HepG2 (cell line): ENCODE data around the gene JMJD8. TPM values are rescaled to one million over a fixed set of nuclear protein-coding genes. Genes with fewer than 3 reads are reported as not detected.

Source experiments
- KLF12 ChIP-seq: sonication (generic); formaldehyde crosslinking; IDR thresholded peaks from 2 replicates; pipeline ENCODE4 v1.4.0; 2020; ENCODE audit warnings: missing genetic modification reagents, borderline replicate concordance
- PATZ1 ChIP-seq: sonication (generic); formaldehyde crosslinking; IDR thresholded peaks from 2 replicates; pipeline ENCODE4 v1.4.0; 2020; ENCODE audit warnings: missing genetic modification reagents
- RARA ChIP-seq: IDR thresholded peaks from 2 replicates; pipeline ENCODE4 v1.6.1; 2016; ENCODE audit warnings: missing genetic modification reagents, missing compliant biosample characterization
- SALL1 ChIP-seq: sonication (generic); formaldehyde crosslinking; IDR thresholded peaks from 2 replicates; pipeline ENCODE4 v1.8.0; 2022; ENCODE audit warnings: mild to moderate bottlenecking, missing genetic modification reagents
- SOX6 ChIP-seq, 2 experiments: fragments of 450-650 bp in 1 of 2; sonication (generic) in 1 of 2; formaldehyde crosslinking in 1 of 2; IDR thresholded peaks; 2 replicates each; pipeline versions ENCODE4 v1.4.0 to v1.6.1; 2017 to 2020; ENCODE audit warnings: antibody characterized with exemption in 1 of 2, mild to moderate bottlenecking in 1 of 2, missing genetic modification reagents in 1 of 2
- SRF ChIP-seq: IDR thresholded peaks from 2 replicates; pipeline ENCODE4 v1.6.1; 2011; ENCODE audit warnings: mild to moderate bottlenecking, low read depth, low read length, moderate library complexity
- TBX3 ChIP-seq: fragments of 450-650 bp; IDR thresholded peaks from 2 replicates; pipeline ENCODE4 v1.6.1; 2017; ENCODE audit warnings: antibody characterized with exemption, mild to moderate bottlenecking, inconsistent platforms, borderline replicate concordance
- ZFP36 ChIP-seq: fragments of 150-350 bp; IDR thresholded peaks from 2 replicates; pipeline ENCODE4 v1.6.1; 2018; ENCODE audit warnings: borderline replicate concordance, low read length, low read depth; ENCODE audit not compliant: partially characterized antibody
- ZIK1 ChIP-seq: sonication (generic); formaldehyde crosslinking; IDR thresholded peaks from 2 replicates; pipeline ENCODE4 v1.5.0; 2020; ENCODE audit warnings: mild to moderate bottlenecking, low read depth, missing genetic modification reagents, borderline replicate concordance
- ZNF225 ChIP-seq: sonication (generic); formaldehyde crosslinking; IDR thresholded peaks from 2 replicates; pipeline ENCODE4 v1.4.0; 2020; ENCODE audit warnings: mild to moderate bottlenecking, missing genetic modification reagents
- ZNF317 ChIP-seq: sonication (generic); formaldehyde crosslinking; IDR thresholded peaks from 2 replicates; pipeline ENCODE4 v1.5.0; 2020; ENCODE audit warnings: mild to moderate bottlenecking, missing genetic modification reagents
- ZNF326 ChIP-seq: sonication (generic); formaldehyde crosslinking; IDR thresholded peaks from 2 replicates; pipeline ENCODE4 v1.4.0; 2020; ENCODE audit warnings: missing genetic modification reagents, borderline replicate concordance
- ZNF432 ChIP-seq: sonication (generic); formaldehyde crosslinking; IDR thresholded peaks from 2 replicates; pipeline ENCODE4 v1.5.0; 2020; ENCODE audit warnings: missing genetic modification reagents, mild to moderate bottlenecking, borderline replicate concordance
- ZNF468 ChIP-seq: sonication (generic); formaldehyde crosslinking; IDR thresholded peaks from 2 replicates; pipeline ENCODE4 v1.8.0; 2022; ENCODE audit warnings: mild to moderate bottlenecking, moderate library complexity, missing genetic modification reagents
- ZNF510 ChIP-seq: sonication (generic); formaldehyde crosslinking; IDR thresholded peaks from 2 replicates; pipeline ENCODE4 v1.4.0; 2020; ENCODE audit warnings: low read depth, mild to moderate bottlenecking, missing genetic modification reagents
- ZNF557 ChIP-seq: sonication (generic); formaldehyde crosslinking; IDR thresholded peaks from 2 replicates; pipeline ENCODE4 v1.4.0; 2020; ENCODE audit warnings: missing genetic modification reagents
- ZNF563 ChIP-seq: sonication (generic); formaldehyde crosslinking; IDR thresholded peaks from 2 replicates; pipeline ENCODE4 v1.8.0; 2022; ENCODE audit warnings: mild to moderate bottlenecking, moderate library complexity, missing genetic modification reagents
- ZNF570 ChIP-seq: sonication (generic); formaldehyde crosslinking; IDR thresholded peaks from 2 replicates; pipeline ENCODE4 v1.4.0; 2020; ENCODE audit warnings: mild to moderate bottlenecking, missing genetic modification reagents, borderline replicate concordance
- ZNF598 ChIP-seq: sonication (generic); formaldehyde crosslinking; IDR thresholded peaks from 2 replicates; pipeline ENCODE4 v1.5.1; 2020; ENCODE audit warnings: mild to moderate bottlenecking, missing genetic modification reagents, borderline replicate concordance
- ZNF792 ChIP-seq: IDR thresholded peaks from 2 replicates; pipeline ENCODE4 v1.6.1; 2016
- ZSCAN29 ChIP-seq: sonication (generic); formaldehyde crosslinking; conservative IDR thresholded peaks from 2 replicates; pipeline ENCODE4 v1.4.0; 2020; ENCODE audit warnings: mild to moderate bottlenecking, missing genetic modification reagents
- ZSCAN9 ChIP-seq: IDR thresholded peaks from 2 replicates; pipeline ENCODE4 v1.6.1; 2016; ENCODE audit warnings: borderline replicate concordance
- polyA plus RNA-seq, 8 experiments: library from polyadenylated mRNA; depleted of rRNA in 3 of 8; stranded (reverse) in 7 of 8; unstranded in 1 of 8; fragments of >200 nt; fragmentation: Illumina TruSeq in 4 of 8; extraction: Trizol in 4 of 8; gene quantifications; 2 replicates each; pipeline versions ENCODE4 v1.2.1 to v1.2.3, GENCODE V29; 2011 to 2016; ENCODE audit warnings: low read depth in 4 of 8, missing spikeins in 1 of 8, mixed read lengths in 1 of 8; ENCODE audit not compliant: insufficient read depth in 1 of 8
- total RNA-seq, 5 experiments: library from RNA; depleted of rRNA; stranded (reverse); fragments of >200 nt; fragmentation: Illumina TruSeq; extraction: Trizol; gene quantifications; 2 replicates each; pipeline ENCODE4 v1.2.3, GENCODE V29; 2016; ENCODE audit warnings: low read depth in 1 of 5
- TF ChIP-seq, protein P1 (sequence below): IDR thresholded peaks from 2 replicates; pipeline ENCODE4 v1.6.1; 2012; ENCODE audit warnings: low read depth, low read length, improper control_type of control experiment
- TF ChIP-seq, protein P2 (sequence below): sonication (generic); formaldehyde crosslinking; IDR thresholded peaks from 2 replicates; pipeline ENCODE4 v1.9.0; 2021; ENCODE audit warnings: missing genetic modification reagents, mild to moderate bottlenecking, borderline replicate concordance
- TF ChIP-seq, protein P3 (sequence below): IDR thresholded peaks from 2 replicates; pipeline ENCODE4 v1.6.1; 2012; ENCODE audit warnings: inconsistent platforms

JMJD8 gene
- total and polyA plus RNA-seq, 2 of the 13 experiments (the other 11 are each of a cell fraction or from before 2014, with no cell fraction given) = 2.6 to 11.8 TPM

GRCh38 chr16:636206-637080 lies 47.7 kb downstream of the JMJD8 start, which contains the start of gene METTL26 (continued):
- TF ChIP-seq, protein P1, sequence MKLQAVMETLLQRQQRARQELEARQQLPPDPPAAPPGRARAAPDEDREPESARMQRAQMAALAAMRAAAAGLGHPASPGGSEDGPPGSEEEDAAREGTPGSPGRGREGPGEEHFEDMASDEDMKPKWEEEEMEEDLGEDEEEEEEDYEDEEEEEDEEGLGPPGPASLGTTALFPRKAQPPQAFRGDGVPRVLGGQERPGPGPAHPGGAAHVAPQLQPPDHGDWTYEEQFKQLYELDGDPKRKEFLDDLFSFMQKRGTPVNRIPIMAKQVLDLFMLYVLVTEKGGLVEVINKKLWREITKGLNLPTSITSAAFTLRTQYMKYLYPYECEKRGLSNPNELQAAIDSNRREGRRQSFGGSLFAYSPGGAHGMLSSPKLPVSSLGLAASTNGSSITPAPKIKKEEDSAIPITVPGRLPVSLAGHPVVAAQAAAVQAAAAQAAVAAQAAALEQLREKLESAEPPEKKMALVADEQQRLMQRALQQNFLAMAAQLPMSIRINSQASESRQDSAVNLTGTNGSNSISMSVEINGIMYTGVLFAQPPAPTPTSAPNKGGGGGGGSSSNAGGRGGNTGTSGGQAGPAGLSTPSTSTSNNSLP = 0 out of 2 replicates have a peak, but pooled peaks have one; percentile 7
- TF ChIP-seq ZNF432 (CRISPR knock-in tag) (peak; percentile 20; the same call in 1 of the 2 replicates), ZNF326 (no peak), ZNF317 (CRISPR knock-in tag) (no peak; the same call in 1 of the 2 replicates), SALL1 (CRISPR knock-in tag) (peak; percentile 90), RARA (CRISPR knock-in tag) (no peak), ZFP36 (no peak), PATZ1 (CRISPR knock-in tag) (peak; percentile 37; the same call in 1 of the 2 replicates), SOX6 (IDR thresholded peaks at IDR 0.05) (no peak), SOX6 (CRISPR knock-in tag; IDR thresholded peaks at IDR 0.05) (peak; percentile 44), ZIK1 (CRISPR knock-in tag) (peak; percentile 28; the same call in 1 of the 2 replicates), SRF (no peak), ZNF563 (peak; percentile 79), ZNF598 (no peak), ZNF792 (CRISPR knock-in tag) (no peak), ZNF557 (CRISPR knock-in tag) (no peak), TBX3 (no peak), ZNF468 (CRISPR knock-in tag) (peak; percentile 61; the same call in 1 of the 2 replicates), ZNF225 (peak; percentile 9; the same call in 1 of the 2 replicates), ZSCAN29 (CRISPR knock-in tag) (no peak; the same call in 1 of the 2 replicates), KLF12 (peak; percentile 68; the same call in 1 of the 2 replicates), ZNF570 (CRISPR knock-in tag) (no peak), ZSCAN9 (CRISPR knock-in tag) (no peak), ZNF510 (CRISPR knock-in tag) (0 out of 2 replicates have a peak, but pooled peaks have one; percentile 40)
- TF ChIP-seq, protein P2, sequence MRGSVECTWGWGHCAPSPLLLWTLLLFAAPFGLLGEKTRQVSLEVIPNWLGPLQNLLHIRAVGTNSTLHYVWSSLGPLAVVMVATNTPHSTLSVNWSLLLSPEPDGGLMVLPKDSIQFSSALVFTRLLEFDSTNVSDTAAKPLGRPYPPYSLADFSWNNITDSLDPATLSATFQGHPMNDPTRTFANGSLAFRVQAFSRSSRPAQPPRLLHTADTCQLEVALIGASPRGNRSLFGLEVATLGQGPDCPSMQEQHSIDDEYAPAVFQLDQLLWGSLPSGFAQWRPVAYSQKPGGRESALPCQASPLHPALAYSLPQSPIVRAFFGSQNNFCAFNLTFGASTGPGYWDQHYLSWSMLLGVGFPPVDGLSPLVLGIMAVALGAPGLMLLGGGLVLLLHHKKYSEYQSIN (CRISPR knock-in tag) = no peak; the same call in 1 of the 2 replicates
- TF ChIP-seq, protein P3, sequence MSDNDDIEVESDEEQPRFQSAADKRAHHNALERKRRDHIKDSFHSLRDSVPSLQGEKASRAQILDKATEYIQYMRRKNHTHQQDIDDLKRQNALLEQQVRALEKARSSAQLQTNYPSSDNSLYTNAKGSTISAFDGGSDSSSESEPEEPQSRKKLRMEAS = peak; percentile 96
